Epithelial cell of prostate (primary cell): ENCODE measurements around the gene PPHLN1.
"Not testable (repeated sequence)": the region's sequence is repeated elsewhere in the genome, so short reads cannot be mapped to it uniquely, and the experiment has no call there.

Experiments
- DNase-seq: peaks from one replicate; pipeline ENCODE4 v3.0.0-alpha.2; 2011; ENCODE audit warnings: low read depth, low spot score
- H3K27ac ChIP-seq: fragments of 450-650 bp; 2 replicates; pipeline ENCODE4 v1.5.1; 2017; ENCODE audit warnings: mild to moderate bottlenecking

PPHLN1 gene

GRCh38 chr12:42362647-42363260 is 36.8 kb downstream of the PPHLN1 start:
- no peak for DNase-seq
- no peak overlapping the region for H3K27ac ChIP-seq

GRCh38 chr12:42364692-42365091 is 38.7 kb downstream of the PPHLN1 start:
- no peak for DNase-seq
- H3K27ac ChIP-seq: no peak overlapping the region

- H3K27ac ChIP-seq: no peak overlapping the region
- no peak for DNase-seq
Observed at GRCh38 chr12:42365486-42365885, 39.5 kb downstream of the PPHLN1 start.

GRCh38 chr12:42370013-42370412 is 44.0 kb downstream of the PPHLN1 start:
- no peak overlapping the region for H3K27ac ChIP-seq
- DNase-seq: no peak

GRCh38 chr12:42372154-42372791 is 46.3 kb downstream of the PPHLN1 start:
- no peak for DNase-seq

GRCh38 chr12:42373669-42374068 is 47.7 kb downstream of the PPHLN1 start:
- DNase-seq: no peak
- H3K27ac ChIP-seq: no peak overlapping the region

More at GRCh38 chr12:42372154-42372791, 46.3 kb downstream of the PPHLN1 start:
- no peak overlapping the region for H3K27ac ChIP-seq

- no peak for DNase-seq
- no peak overlapping the region for H3K27ac ChIP-seq
Observed at GRCh38 chr12:42380733-42381132, 54.8 kb downstream of the PPHLN1 start.

GRCh38 chr12:42382013-42382696 is 56.2 kb downstream of the PPHLN1 start:
- DNase-seq: no peak
- H3K27ac ChIP-seq: peak overlapping the region; percentile 3

GRCh38 chr12:42385326-42385841 is 59.4 kb downstream of the PPHLN1 start:
- H3K27ac ChIP-seq: no peak overlapping the region
- DNase-seq: no peak

- H3K27ac ChIP-seq: no peak overlapping the region
- no peak for DNase-seq
Observed at GRCh38 chr12:42386308-42386707, 60.3 kb downstream of the PPHLN1 start.

- DNase-seq, H3K27ac ChIP-seq: not testable (repeated sequence)
Observed at GRCh38 chr12:42388086-42388485, 62.1 kb downstream of the PPHLN1 start.

GRCh38 chr12:42394429-42394828 is 68.5 kb downstream of the PPHLN1 start:
- no peak overlapping the region for H3K27ac ChIP-seq
- no peak for DNase-seq

- no peak overlapping the region for H3K27ac ChIP-seq
- no peak for DNase-seq
Observed at GRCh38 chr12:42396473-42397259, 70.7 kb downstream of the PPHLN1 start.

GRCh38 chr12:42402821-42403411 is 76.9 kb downstream of the PPHLN1 start:
- no peak overlapping the region for H3K27ac ChIP-seq

GRCh38 chr12:42407306-42407705 is 81.3 kb downstream of the PPHLN1 start:
- peak overlapping the region; percentile 27 for H3K27ac ChIP-seq
- peak; percentile 8 for DNase-seq

More at GRCh38 chr12:42402821-42403411, 76.9 kb downstream of the PPHLN1 start:
- no peak for DNase-seq

- H3K27ac ChIP-seq: no peak overlapping the region
- DNase-seq: no peak
Observed at GRCh38 chr12:42409471-42409870, 83.5 kb downstream of the PPHLN1 start.

GRCh38 chr12:42410340-42410739 is 84.4 kb downstream of the PPHLN1 start:
- DNase-seq: no peak
- H3K27ac ChIP-seq: no peak overlapping the region

- H3K27ac ChIP-seq: no peak overlapping the region
- no peak for DNase-seq
Observed at GRCh38 chr12:42420395-42420794, 94.4 kb downstream of the PPHLN1 start.

GRCh38 chr12:42421844-42422779 is 96.1 kb downstream of the PPHLN1 start:
- H3K27ac ChIP-seq: no peak overlapping the region

More at GRCh38 chr12:42421844-42422779, 96.1 kb downstream of the PPHLN1 start:
- DNase-seq: no peak
